Measurements from ENCODE around the gene BDKRB1.

DNA sequence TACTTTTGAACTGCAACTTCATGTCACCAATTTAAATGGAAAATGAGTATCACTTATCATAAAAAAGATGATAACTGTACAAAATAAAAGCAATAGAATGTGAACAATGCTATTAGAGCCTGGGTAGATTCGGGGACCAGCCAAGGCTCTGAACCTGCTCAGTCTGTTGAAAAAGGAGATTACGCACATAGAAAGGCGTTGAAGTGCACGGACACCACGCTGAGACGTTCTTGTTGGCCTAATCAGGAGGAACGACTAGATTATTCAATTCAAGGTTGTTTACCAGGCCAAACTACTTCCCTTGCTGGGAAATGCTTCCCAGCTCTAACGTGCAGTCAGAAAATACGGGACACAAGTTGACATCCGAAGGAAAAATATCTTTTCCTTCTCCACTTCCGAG lies 23.5 kb upstream of the BDKRB1 start:
- TF ChIP-seq POLR2A (IDR thresholded peaks at IDR 0.05; ENCODE audit: low read depth, low read length) (no peak), POLR2AphosphoS5 (IDR thresholded peaks at IDR 0.05; ENCODE audit: low read depth, low read length) (no peak), POU2F2 (IDR thresholded peaks at IDR 0.05; ENCODE audit: low read depth, low read length) (no peak), TAF1 (IDR thresholded peaks at IDR 0.05; ENCODE audit: low read depth, low read length) (no peak), SPI1 (IDR thresholded peaks at IDR 0.05; ENCODE audit: low read depth, low read length) (no peak)

All from GM12891 (cell line).